Nephron (organoid): ENCODE measurements around the gene CBR1.
A peak's percentile ranks its signal among the peaks of the same experiment; 100 is the strongest.

Experiments used
- H3K27ac Mint-ChIP-seq, 3 experiments: 2 replicates each; pipeline ENCODE4 v1.8.0; 2020; ENCODE audit warnings: mixed read lengths in 3 of 3, mild to moderate bottlenecking in 2 of 3, moderate library complexity in 1 of 3
- H3K27me3 Mint-ChIP-seq: 2 replicates; pipeline ENCODE4 v1.8.0; 2021; ENCODE audit warnings: low read depth, mild to moderate bottlenecking, moderate library complexity, mixed read lengths
- H3K36me3 Mint-ChIP-seq: 2 replicates; pipeline ENCODE4 v1.8.0; 2020; ENCODE audit warnings: low read depth, mixed read lengths
- H3K4me1 Mint-ChIP-seq: 2 replicates; pipeline ENCODE4 v1.8.0; 2020; ENCODE audit warnings: mixed read lengths
- H3K4me3 Mint-ChIP-seq, 3 experiments: 2 replicates each; pipeline ENCODE4 v1.8.0; 2020; ENCODE audit warnings: mild to moderate bottlenecking in 3 of 3, mixed read lengths in 3 of 3, moderate library complexity in 2 of 3
- H3K9me3 Mint-ChIP-seq: 2 replicates; pipeline ENCODE4 v1.8.0; 2020; ENCODE audit warnings: mixed read lengths
- CTCF ChIP-seq, 3 experiments: fragments of 200-600 bp; sonication (generic); IDR thresholded peaks; one replicate each; pipeline ENCODE4 v1.5.0; 2021; ENCODE audit warnings: antibody characterized with exemption in 3 of 3; ENCODE audit not compliant: unreplicated experiment in 3 of 3

Gene CBR1

GRCh38 chr21:36087362-36088138 lies 17.7 kb downstream of the CBR1 start:
- H3K36me3 Mint-ChIP-seq, result no peaks in the 10 kb centered on the region
- no peak overlapping the region for H3K4me3 Mint-ChIP-seq
- no peak for TF ChIP-seq CTCF (IDR thresholded peaks at IDR 0.05; ENCODE audit: unreplicated experiment in 3 of 3)
- H3K27me3 Mint-ChIP-seq, result no peaks in the 10 kb centered on the region
- H3K4me1 Mint-ChIP-seq, result peaks cover 10% of the 10 kb centered on the region
- H3K9me3 Mint-ChIP-seq, result no peaks in the 10 kb centered on the region
- H3K27ac Mint-ChIP-seq, result peak overlapping the region in 1 of 3 experiments; percentile 62

GRCh38 chr21:36089946-36090345 lies 20.1 kb downstream of the CBR1 start:
- peaks cover 10% of the 10 kb centered on the region for H3K4me1 Mint-ChIP-seq
- peaks cover 6% of the 10 kb centered on the region for H3K36me3 Mint-ChIP-seq
- H3K4me3 Mint-ChIP-seq, result no peak overlapping the region
- no peaks in the 10 kb centered on the region for H3K27me3 Mint-ChIP-seq
- H3K27ac Mint-ChIP-seq, result no peak overlapping the region
- peaks cover 6% of the 10 kb centered on the region for H3K9me3 Mint-ChIP-seq
- no peak for TF ChIP-seq CTCF (IDR thresholded peaks at IDR 0.05; ENCODE audit: unreplicated experiment in 3 of 3)

GRCh38 chr21:36092681-36093080 lies 22.9 kb downstream of the CBR1 start:
- Mint-ChIP-seq H3K4me3 (no peak overlapping the region), H3K4me1 (peaks cover 3% of the 10 kb centered on the region)
- TF ChIP-seq CTCF (IDR thresholded peaks at IDR 0.05; ENCODE audit: unreplicated experiment in 3 of 3), result no peak

GRCh38 chr21:36093512-36093911 lies 23.7 kb downstream of the CBR1 start:
- Mint-ChIP-seq H3K4me1 (no peaks in the 10 kb centered on the region), H3K9me3 (peaks cover 12% of the 10 kb centered on the region), H3K4me3 (no peak overlapping the region), H3K36me3 (peaks cover 6% of the 10 kb centered on the region), H3K27me3 (no peaks in the 10 kb centered on the region), H3K27ac (no peak overlapping the region)
- no peak for TF ChIP-seq CTCF (IDR thresholded peaks at IDR 0.05; ENCODE audit: unreplicated experiment in 3 of 3)

More at GRCh38 chr21:36092681-36093080, 22.9 kb downstream of the CBR1 start:
- H3K27ac Mint-ChIP-seq, result no peak overlapping the region
- H3K9me3 Mint-ChIP-seq, result peaks cover 12% of the 10 kb centered on the region
- no peaks in the 10 kb centered on the region for H3K27me3 Mint-ChIP-seq
- H3K36me3 Mint-ChIP-seq, result peaks cover 6% of the 10 kb centered on the region

- no peak overlapping the region for H3K4me3 Mint-ChIP-seq
- peaks cover 21% of the 10 kb centered on the region for H3K27me3 Mint-ChIP-seq
- peak overlapping the region in 1 of 3 experiments; percentile 95 for H3K27ac Mint-ChIP-seq
- H3K4me1 Mint-ChIP-seq, result no peaks in the 10 kb centered on the region
- H3K9me3 Mint-ChIP-seq, result peaks cover 12% of the 10 kb centered on the region
- peaks cover 6% of the 10 kb centered on the region for H3K36me3 Mint-ChIP-seq
- no peak for TF ChIP-seq CTCF (IDR thresholded peaks at IDR 0.05; ENCODE audit: unreplicated experiment in 3 of 3)
Observed at GRCh38 chr21:36096398-36097290, 26.8 kb downstream of the CBR1 start.
